Measurements from ENCODE around the gene STARD10.

Gene STARD10

GRCh38 chr11:72760539-72761405 lies 33.1 kb downstream of the STARD10 start:
- no peak for DNase-seq

- no peak for DNase-seq
Observed at GRCh38 chr11:72759468-72759985, 34.3 kb downstream of the STARD10 start.

- no peak for DNase-seq
Observed at GRCh38 chr11:72758690-72759389, 35.0 kb downstream of the STARD10 start.

- DNase-seq: no peak
Observed at GRCh38 chr11:72758304-72758689, 35.5 kb downstream of the STARD10 start.

GRCh38 chr11:72755713-72756285 lies 38.0 kb downstream of the STARD10 start:
- DNase-seq: no peak

GRCh38 chr11:72754544-72755155 lies 39.2 kb downstream of the STARD10 start:
- no peak for DNase-seq

GRCh38 chr11:72754149-72754543 lies 39.7 kb downstream of the STARD10 start:
- DNase-seq: no peak

GRCh38 chr11:72753341-72754148 lies 40.3 kb downstream of the STARD10 start:
- no peak for DNase-seq

GRCh38 chr11:72752088-72752914 lies 41.5 kb downstream of the STARD10 start, which contains the start of gene ARAP1:
ARAP1 (minus strand) TSS chr11:72752408; CDS start chr11:72727128, 25,280 bp downstream.
- DNase-seq: peak; percentile 57

GRCh38 chr11:72751116-72752087 lies 42.4 kb downstream of the STARD10 start:
- no peak for DNase-seq

GRCh38 chr11:72750556-72751115 lies 43.2 kb downstream of the STARD10 start:
- no peak for DNase-seq

- no peak for DNase-seq
Observed at GRCh38 chr11:72750086-72750485, 43.8 kb downstream of the STARD10 start.

GRCh38 chr11:72747289-72747855 lies 46.5 kb downstream of the STARD10 start:
- DNase-seq: no peak

GRCh38 chr11:72746821-72747220 lies 47.0 kb downstream of the STARD10 start:
- no peak for DNase-seq

- no peak for DNase-seq
Observed at GRCh38 chr11:72745925-72746550, 47.8 kb downstream of the STARD10 start.

- no peak for DNase-seq
Observed at GRCh38 chr11:72745511-72745910, 48.3 kb downstream of the STARD10 start.

- no peak for DNase-seq
Observed at GRCh38 chr11:72744474-72744873, 49.4 kb downstream of the STARD10 start.

GRCh38 chr11:72743321-72744221 lies 50.3 kb downstream of the STARD10 start:
- DNase-seq: no peak

All from NCI-H748 treated with DMSO at 0.1 percent for 48 hours (cell line).